Left lobe of liver (tissue), 2 donors: Measurements from ENCODE around the gene DNASE2B. TPM values are rescaled to one million over a fixed set of nuclear protein-coding genes. Genes with fewer than 3 reads are reported as not detected.
A peak's percentile ranks its signal among the peaks of the same experiment; 100 is the strongest.

Source experiments
- ATAC-seq: fragments of 200-7000 bp; cut with Tn5 transposase; one replicate; pipeline ENCODE4 v1.9.1; 2020; ENCODE audit warnings: mild to moderate bottlenecking, moderate library complexity
- DNase-seq: peaks from one replicate; pipeline ENCODE4 v3.0.0-alpha.2; 2020; ENCODE audit warnings: low spot score
- total RNA-seq: library from RNA; stranded (reverse); gene quantifications from one replicate; pipeline ENCODE4 v1.2.1, GENCODE V29; 2021
- donor health status: DM: no; HTN: no; CAD: no; lungs with moderate emphysema.
- donor health status: DM: no; HTN: yes; CAD: no.

The DNASE2B gene
- total RNA-seq, 1 donor from 2014 or later, result not detected

- ATAC-seq (no peak), DNase-seq (no peak)
Measured at GRCh38 chr1:84373436-84374141, 24.7 kb upstream of the DNASE2B start.

GRCh38 chr1:84374991-84375696 lies 23.1 kb upstream of the DNASE2B start:
- ATAC-seq, result no peak
- no peak for DNase-seq

- ATAC-seq, result no peak
- DNase-seq, result no peak
Measured at GRCh38 chr1:84376000-84376910, 22.0 kb upstream of the DNASE2B start.

GRCh38 chr1:84377480-84378095 lies 20.7 kb upstream of the DNASE2B start:
- ATAC-seq (no peak), DNase-seq (no peak)

GRCh38 chr1:84379138-84379916 lies 19.0 kb upstream of the DNASE2B start:
- DNase-seq (no peak), ATAC-seq (no peak)

GRCh38 chr1:84379917-84380180 lies 18.4 kb upstream of the DNASE2B start:
- DNase-seq, result no peak
- ATAC-seq, result no peak

GRCh38 chr1:84382127-84382526 lies 16.2 kb upstream of the DNASE2B start:
- ATAC-seq (no peak), DNase-seq (no peak)

GRCh38 chr1:84385347-84385746 lies 12.9 kb upstream of the DNASE2B start:
- ATAC-seq (no peak), DNase-seq (no peak)

GRCh38 chr1:84386716-84387479 lies 11.4 kb upstream of the DNASE2B start:
- DNase-seq (no peak), ATAC-seq (no peak)

GRCh38 chr1:84387480-84388163 lies 10.7 kb upstream of the DNASE2B start:
- DNase-seq (no peak), ATAC-seq (no peak)

GRCh38 chr1:84390226-84390625 lies 8.1 kb upstream of the DNASE2B start:
- ATAC-seq, result no peak
- DNase-seq, result no peak

GRCh38 chr1:84401156-84401555 lies 2.9 kb downstream of the DNASE2B start:
- ATAC-seq (no peak), DNase-seq (no peak)

- ATAC-seq (no peak), DNase-seq (no peak)
Measured at GRCh38 chr1:84402060-84402459, 3.8 kb downstream of the DNASE2B start.

GRCh38 chr1:84402501-84402900 lies 4.2 kb downstream of the DNASE2B start:
- ATAC-seq, result no peak

GRCh38 chr1:84403347-84403746 lies 5.1 kb downstream of the DNASE2B start:
- ATAC-seq (no peak), DNase-seq (no peak)

More at GRCh38 chr1:84402501-84402900, 4.2 kb downstream of the DNASE2B start:
- DNase-seq, result no peak

GRCh38 chr1:84406346-84406861 lies 8.1 kb downstream of the DNASE2B start:
- DNase-seq (no peak), ATAC-seq (no peak)

- no peak for DNase-seq
- no peak for ATAC-seq
Measured at GRCh38 chr1:84407524-84407923, 9.2 kb downstream of the DNASE2B start.

GRCh38 chr1:84407958-84408422 lies 9.7 kb downstream of the DNASE2B start:
- peak; percentile 87 for ATAC-seq
- no peak for DNase-seq

- ATAC-seq (no peak), DNase-seq (no peak)
Measured at GRCh38 chr1:84409888-84410287, 11.6 kb downstream of the DNASE2B start.
